GM12892 (cell line): ENCODE measurements around the gene MYOT.

Experiments used
- POLR2AphosphoS5 ChIP-seq: IDR thresholded peaks from 2 replicates; pipeline ENCODE4 v1.6.1; 2011; ENCODE audit warnings: low read depth, low read length, control low read depth
- TAF1 ChIP-seq: IDR thresholded peaks from 2 replicates; pipeline ENCODE4 v1.6.1; 2011; ENCODE audit warnings: low read depth, mild to moderate bottlenecking, control low read depth, low read length, borderline replicate concordance

DNA sequence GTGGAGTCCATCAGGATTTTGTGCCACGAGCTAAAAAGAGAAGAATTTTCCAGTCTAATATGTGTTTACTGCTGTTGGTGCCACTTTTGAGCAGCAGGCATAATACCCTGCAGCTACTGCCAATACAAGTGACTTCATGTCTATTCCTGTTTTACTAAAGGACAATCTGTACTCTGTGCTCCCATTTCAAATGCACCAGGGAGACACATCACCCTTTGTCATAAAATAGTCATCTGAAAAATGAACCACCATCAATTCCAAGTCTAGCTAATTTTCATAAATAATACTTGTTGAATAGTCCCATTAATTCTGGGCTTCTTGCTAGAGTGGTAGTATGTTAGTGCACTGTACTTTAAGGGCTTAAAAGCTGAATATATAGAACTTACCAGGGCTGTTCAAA is 12.7 kb downstream of the MYOT start:
- TF ChIP-seq POLR2AphosphoS5: no peak
- TF ChIP-seq TAF1: no peak
